ENCODE results near the gene CAMTA1.

Gene CAMTA1

DNA sequence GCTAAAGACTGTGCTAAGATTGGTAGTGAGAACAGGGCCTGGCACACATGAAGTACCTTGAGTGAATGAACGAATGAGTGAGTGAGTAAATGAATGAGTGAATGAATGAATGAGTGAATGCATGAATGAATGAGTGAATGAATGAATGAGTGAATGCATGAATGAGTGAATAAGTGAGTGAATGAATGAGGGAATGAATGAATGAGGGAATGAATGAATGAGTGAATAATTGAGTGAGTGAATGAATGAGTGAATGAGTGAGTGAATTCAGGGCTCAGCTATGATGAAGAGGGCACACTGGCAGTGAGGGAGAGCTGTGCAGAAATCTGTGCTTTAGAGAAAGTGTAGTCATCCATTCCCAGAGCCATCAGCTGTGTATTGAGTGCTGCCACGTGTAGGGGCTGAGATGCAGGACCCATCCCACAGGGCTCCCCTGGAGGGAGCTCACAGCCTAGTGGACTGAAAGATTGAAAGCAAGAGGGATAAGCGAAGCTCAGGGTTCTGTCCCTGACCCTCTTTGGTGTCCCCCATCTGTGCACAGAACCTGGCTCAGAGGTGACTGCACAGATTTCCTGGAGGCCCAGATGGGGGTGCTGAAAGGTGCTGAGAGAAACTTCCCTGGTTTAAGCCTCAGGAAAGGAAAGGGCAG lies 767.9 kb downstream of the CAMTA1 start:
- no peak for DNase-seq (ENCODE audit: low read depth in 2 of 2)

GRCh38 chr1:7554385-7555235 lies 769.4 kb downstream of the CAMTA1 start:
- DNase-seq (ENCODE audit: low read depth in 2 of 2): no peak

- no peak for DNase-seq (ENCODE audit: low read depth in 2 of 2)
Observed at GRCh38 chr1:7555391-7556185, 770.3 kb downstream of the CAMTA1 start.

DNA sequence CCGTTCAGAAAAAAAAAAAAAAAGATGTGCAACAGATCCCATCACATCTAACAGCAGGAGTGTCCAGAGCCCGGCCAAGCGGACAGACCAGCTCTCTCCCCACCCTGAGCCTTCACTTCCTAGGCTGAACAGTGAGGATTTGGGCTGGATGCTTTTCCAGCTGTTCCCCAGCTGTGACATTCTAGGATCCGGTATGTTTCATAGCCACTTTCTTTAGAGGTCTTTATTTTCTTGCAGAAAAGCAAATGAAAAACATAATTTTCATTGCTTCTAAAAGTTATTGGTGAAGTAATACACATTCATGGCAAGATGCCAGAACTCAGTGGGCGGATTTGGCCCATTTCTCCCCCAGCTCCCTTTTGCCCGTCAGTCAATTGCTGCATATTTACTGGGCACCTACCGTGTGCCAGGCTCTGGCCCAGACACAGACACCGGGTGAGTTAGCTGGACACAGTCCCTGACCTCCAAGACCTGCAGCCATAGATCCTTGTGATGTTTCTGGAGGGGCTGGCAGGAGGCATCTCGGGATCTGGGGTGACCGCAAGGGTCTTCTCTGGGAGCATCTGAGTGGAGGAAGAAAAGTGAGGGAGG lies 772.1 kb downstream of the CAMTA1 start:
- DNase-seq (ENCODE audit: low read depth in 2 of 2): no peak

DNA sequence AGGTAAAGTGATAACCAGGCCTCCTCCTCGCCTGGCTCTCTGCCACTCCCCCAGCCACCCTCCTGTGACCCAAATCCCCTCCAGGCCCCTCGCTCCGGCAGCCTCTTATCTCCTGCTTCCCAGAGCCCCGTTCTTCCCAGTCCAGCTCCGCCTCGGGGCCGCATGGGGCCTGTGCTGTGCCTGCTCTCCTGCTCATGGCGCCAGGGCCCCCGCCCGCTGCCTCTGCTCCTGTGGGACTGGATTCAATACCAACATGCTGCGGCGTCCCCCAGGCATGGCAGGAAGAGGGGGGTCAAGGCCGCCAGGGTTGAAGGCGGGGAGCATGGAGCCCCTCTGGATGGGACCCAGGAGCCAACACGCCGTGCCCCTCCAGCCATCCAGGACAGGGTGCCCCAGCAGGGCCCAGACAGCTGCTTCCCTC lies 772.8 kb downstream of the CAMTA1 start:
- DNase-seq (ENCODE audit: low read depth in 2 of 2): no peak

- DNase-seq (ENCODE audit: low read depth in 2 of 2): no peak
Observed at GRCh38 chr1:7558481-7558880, 773.2 kb downstream of the CAMTA1 start.

- DNase-seq (ENCODE audit: low read depth in 2 of 2): no peak
Observed at GRCh38 chr1:7558921-7559869, 773.9 kb downstream of the CAMTA1 start.

GRCh38 chr1:7560128-7560527 lies 774.9 kb downstream of the CAMTA1 start:
- no peak for DNase-seq (ENCODE audit: low read depth in 2 of 2)

DNA sequence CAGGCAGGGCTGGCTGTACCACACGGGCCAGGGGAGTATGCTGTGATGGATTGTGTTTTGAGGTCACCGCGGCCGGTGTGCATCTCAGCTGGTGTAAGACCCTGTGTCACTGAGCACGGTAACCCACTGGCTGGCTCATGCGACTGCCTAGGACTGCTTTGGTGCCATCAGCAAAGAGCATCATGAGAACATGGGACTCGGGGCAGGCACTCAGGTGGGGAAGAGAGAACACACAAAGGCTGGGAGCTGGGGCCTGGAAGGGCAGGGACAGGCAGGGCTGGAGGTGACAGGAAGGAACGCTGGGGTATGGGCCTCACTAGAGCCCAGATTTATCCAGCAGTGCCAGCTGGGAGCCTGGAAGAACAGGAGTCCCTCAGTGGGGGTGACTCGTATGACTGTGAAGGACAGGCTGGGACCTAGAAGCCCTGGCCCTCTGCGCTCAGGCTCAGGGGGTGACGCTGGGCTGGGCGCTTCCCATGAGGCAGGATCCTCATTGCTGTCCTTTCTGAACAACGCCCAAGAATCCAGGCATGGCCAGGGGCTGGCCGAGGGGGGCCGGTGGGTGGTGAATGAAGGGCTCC lies 775.4 kb downstream of the CAMTA1 start:
- no peak for DNase-seq (ENCODE audit: low read depth in 2 of 2)

DNA sequence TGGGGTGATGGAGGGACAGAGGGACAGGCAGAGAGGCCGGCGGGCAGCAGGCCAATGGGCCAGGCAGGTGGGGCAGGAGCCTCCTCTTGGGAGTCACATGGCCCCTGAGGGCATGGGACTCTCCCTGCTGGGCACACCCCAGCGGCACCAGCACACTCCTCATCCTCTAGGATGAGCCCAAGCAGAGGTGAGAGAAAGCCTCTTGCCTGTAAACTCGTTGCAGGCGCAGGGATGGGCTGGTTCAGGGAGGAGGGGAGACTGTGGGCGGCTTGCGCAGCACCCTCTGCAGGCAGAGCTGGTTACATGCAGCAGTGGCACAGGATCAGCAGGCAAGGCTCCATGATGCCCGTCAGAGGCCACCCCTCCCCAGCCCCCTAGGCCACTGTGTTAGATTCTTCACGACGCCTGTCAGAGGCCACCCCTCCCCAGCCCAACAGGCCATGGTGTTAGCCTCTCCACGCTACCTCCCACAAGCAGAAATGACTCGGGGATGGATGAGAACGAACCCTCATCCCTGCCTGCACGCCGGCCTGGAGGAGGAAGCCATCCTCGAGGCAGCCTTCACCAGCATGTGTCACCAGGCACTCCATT lies 776.2 kb downstream of the CAMTA1 start:
- no peak for DNase-seq (ENCODE audit: low read depth in 2 of 2)

DNA sequence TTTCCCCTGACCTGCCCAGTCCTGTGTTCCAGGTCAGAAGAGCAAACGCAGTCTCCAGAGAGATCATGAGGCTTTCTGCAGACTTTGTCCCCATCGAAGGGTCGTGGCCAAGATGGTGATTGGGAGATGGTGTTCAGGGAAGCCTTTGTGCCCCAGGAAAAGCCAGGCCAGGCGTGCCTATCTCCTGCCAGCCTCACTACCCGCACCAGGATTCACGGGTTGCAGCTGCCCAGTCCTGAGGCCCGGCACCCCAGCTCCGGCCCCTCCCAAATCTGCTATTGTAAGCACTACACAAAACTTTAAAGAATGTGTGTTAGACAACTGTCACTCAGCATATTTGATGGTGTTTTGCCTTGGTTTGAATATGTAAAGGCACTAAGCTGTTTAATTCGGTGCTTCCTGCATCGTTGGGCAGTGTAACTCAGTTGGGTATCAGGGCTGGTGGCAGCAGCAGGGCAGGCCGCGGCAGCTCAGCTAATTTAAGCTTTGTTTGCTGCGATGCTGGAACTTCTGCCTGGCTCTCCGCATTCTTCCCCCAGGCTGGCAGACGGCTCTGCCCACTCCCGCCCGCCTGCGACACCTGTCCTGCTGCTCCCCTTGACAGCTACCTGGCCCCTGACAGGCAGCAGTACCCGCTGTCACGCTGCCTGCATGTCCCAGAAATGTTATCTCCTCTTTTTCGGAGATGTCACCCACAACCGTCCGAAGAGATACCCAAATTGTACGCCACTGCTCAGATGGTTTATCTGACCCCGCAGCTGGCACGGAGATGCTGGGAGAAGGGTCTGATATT lies 776.9 kb downstream of the CAMTA1 start:
- no peak for DNase-seq (ENCODE audit: low read depth in 2 of 2)

DNA sequence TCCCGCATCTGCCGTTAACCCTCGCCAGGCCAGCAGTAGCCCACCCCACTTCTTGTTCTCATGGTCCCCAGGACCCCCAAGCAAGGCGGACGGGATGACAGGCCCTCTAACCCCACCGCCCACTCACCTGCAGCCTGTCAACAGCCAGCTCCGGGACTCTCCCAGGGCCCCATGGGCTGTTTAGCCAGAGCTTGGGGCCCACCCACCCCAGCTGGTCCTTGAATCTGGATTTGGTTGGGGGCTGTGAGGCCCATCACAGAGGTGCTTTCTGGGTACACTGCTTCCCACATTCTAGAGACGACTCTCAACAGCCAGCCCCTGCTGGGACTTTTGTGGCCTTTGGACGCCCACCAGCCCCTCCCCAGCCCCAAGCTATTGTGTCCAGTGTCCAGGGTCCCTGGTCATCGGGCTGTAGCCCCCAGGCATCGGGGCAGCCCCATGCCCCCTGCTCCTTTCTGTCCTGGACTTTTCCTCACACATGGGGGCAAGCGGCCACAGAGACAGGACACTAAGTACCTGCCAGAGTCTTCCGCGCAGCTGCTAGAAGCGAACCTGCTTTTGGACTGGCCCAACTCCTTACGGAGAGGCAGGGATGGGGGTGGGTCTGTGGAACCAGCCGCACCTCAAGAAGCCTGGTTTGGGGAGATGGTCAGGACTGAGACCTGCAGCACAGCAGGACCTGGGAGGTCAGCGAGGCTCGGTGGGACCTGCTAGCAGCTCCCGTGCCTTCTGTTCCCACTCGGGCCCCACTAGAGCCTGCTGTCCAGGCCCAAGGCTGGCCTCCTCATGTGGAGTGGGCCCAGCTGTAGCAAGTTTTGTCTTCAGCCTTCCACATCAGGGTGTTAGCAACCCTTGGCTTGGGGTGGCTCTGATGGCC lies 777.7 kb downstream of the CAMTA1 start:
- DNase-seq (ENCODE audit: low read depth in 2 of 2): no peak

DNA sequence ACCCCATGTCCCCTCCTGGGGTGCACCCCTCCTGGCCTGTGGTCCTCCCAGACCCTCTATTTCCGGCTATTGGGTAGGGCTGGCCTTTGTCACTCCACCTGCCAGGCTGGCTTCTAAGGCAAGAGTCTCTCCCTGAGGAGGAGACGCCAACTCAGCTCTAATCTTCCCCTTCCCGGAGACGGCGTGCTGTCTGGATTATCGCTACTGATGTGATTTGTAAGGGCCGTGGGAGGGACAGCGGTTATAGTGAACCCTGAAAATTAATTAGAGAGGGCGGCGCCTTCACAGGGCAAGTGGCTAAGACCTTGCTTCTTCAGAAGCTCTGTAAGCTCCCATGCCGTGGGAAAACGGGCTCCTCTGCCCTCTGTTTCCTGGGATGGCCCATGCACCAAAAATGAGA lies 778.9 kb downstream of the CAMTA1 start:
- no peak for DNase-seq (ENCODE audit: low read depth in 2 of 2)

DNA sequence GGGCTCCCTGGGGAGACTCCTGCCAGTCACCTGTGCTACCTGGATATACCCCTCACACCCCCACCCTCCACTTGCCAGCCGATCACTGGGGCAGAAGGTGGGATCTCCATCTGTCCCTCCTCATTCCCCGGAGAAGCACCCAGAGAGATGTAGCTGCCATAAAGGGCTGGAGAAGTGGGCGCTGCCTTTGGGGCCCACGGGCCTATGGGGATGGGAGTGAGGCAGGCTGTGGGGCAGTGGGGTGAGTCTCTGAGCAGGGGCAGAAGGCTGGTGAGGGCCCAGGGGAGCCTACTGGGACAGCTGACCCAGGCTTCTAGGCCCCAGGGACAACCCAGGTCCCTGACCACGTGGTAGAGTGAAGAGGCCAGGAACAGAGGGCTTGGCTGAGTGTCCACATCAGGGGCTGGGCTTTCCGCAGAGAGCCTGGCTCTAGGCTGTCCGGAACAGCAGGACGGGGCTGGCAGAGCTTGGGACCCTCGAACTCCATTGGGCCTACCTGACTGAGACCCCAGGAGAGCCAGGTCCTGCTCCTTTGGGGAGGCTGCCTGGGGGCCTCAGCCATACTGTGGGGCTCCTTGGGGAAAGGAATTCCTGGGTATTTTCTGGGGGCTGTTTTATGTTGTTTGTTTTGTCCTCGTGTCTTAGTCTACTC lies 780.0 kb downstream of the CAMTA1 start:
- no peak for DNase-seq (ENCODE audit: low read depth in 2 of 2)

- no peak for DNase-seq (ENCODE audit: low read depth in 2 of 2)
Observed at GRCh38 chr1:7566417-7567375, 781.4 kb downstream of the CAMTA1 start.

DNA sequence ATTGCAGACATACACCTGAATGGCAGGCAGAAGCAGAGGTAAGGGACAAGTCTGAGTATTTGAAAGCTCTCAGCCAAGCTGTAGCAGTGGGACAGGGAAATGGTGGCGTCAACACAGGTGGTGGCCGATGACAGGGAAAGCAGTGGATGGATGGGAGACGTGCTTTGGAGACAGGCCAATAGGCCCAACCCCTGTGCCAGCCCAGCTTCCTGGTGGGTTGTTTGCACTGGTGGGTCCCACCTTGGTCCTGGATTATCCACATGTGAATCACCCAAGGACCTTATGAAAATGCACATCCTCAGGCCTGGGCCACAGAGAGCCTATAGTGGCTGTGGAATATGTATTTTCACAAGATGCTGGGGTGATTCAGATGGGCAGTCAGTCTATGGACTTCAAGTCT lies 782.1 kb downstream of the CAMTA1 start:
- no peak for DNase-seq (ENCODE audit: low read depth in 2 of 2)

DNA sequence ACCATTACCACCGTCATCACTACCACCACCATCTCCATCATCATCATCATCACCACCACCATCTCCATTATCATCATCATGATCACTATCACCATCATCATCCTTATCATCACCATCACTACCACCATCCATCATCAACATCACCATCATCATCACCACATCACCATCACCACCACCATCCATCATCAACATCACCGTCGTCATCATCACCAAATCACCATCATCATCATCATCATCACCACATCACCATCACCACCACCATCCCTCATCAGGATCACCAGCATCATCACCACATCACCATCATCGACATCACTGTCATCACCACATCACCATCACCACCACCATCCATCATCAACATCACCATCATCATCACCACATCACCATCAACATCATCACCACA lies 782.8 kb downstream of the CAMTA1 start:
- no peak for DNase-seq (ENCODE audit: low read depth in 2 of 2)
